Left renal pelvis (tissue), 4 donors: ENCODE results near the gene PSMA5. TPM values are rescaled to one million over a fixed set of nuclear protein-coding genes. Genes with fewer than 3 reads are reported as not detected.
"Not testable (repeated sequence)": the region's sequence is repeated elsewhere in the genome, so short reads cannot be mapped to it uniquely, and the experiment has no call there.

Experiments
- DNase-seq, 4 donors: peaks; one replicate each; pipeline ENCODE4 v3.0.0-alpha.2; 2013; ENCODE audit warnings: low read depth in 4 of 4, low spot score in 3 of 4
- polyA plus RNA-seq, 4 donors: library from polyadenylated mRNA; unstranded; fragments of 120-200 nt; gene quantifications; one replicate each; pipeline ENCODE4 v1.2.1, GENCODE V29; 2013; ENCODE audit not compliant: insufficient read length in 4 of 4

The PSMA5 gene
- 100 to 1,000 TPM in 2 of 4 donors, 10 to 100 TPM in 2; 70.2 to 119 (median 98.0) TPM for polyA plus RNA-seq

- peak; percentile 93 to 96 (median 94) for DNase-seq
Observed at GRCh38 chr1:109426281-109427170, at the start of gene PSMA5. Gene PSMA5, minus strand, starts transcription at chr1:109426448. Its CDS starts 118 bp downstream, at chr1:109426330.

DNA sequence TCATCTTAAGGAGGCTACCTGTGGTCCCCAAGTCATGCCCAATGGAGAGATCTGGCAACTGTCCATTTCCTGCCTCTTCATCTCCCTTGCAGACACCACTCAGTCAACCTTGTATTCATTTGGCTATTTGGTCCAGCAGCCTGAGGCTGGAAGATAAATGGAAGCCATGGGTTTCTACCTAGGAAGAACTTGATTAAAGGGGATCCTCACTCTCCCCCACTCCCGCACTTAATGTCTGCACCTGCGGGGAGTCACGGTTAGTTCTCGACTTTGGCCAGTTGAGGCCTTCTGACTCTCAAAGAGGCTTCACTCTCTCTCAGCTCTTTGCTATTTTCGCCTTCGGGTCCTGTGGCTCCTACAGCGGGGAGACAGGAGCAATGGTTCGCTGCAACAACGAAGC is 49.0 kb upstream of the PSMA5 start:
- no peak for DNase-seq

DNA sequence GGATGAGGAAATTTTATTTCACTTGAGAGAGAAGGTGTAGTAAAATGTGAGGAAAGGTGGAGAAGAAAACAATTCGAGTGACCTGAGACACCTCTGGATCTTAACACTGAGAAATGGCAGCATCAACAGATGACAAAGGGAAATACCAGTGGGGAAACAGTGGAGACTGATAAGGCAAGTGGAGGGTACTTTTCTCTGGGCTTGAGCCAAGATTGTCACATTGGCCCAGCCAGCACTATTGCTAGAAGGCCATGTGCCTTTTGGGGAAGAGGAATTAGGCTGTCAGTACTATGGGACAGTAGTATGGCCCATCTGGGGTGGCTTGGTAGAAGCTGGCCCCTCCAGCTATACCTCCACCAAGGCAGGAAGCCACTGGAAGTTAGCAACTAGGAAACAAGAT is 48.4 kb upstream of the PSMA5 start:
- no peak for DNase-seq

- DNase-seq = not testable (repeated sequence)
Observed at GRCh38 chr1:109473284-109474057, 47.2 kb upstream of the PSMA5 start.

DNA sequence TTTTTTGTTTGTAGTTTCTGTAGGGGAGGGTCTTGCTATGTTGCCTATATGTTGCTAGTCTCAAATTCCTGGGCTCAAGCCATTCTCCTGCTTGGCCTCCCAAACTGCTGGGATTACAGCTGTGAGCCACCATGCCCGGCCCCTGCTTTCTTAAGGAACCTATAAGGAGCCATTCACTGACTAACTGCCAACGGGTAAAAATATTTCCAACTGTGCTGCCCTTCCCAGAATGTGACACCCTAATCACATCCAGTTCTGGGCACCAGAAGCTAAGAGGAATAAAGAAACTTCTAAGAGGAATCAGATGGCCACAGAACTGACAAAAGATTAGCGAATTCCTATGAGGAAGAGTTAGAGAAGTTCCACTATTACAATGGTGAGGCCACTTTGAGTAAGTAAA is 46.5 kb upstream of the PSMA5 start:
- no peak for DNase-seq

- DNase-seq = no peak
Observed at GRCh38 chr1:109470245-109470644, 44.0 kb upstream of the PSMA5 start.

- no peak for DNase-seq
Observed at GRCh38 chr1:109468903-109469302, 42.7 kb upstream of the PSMA5 start.

DNA sequence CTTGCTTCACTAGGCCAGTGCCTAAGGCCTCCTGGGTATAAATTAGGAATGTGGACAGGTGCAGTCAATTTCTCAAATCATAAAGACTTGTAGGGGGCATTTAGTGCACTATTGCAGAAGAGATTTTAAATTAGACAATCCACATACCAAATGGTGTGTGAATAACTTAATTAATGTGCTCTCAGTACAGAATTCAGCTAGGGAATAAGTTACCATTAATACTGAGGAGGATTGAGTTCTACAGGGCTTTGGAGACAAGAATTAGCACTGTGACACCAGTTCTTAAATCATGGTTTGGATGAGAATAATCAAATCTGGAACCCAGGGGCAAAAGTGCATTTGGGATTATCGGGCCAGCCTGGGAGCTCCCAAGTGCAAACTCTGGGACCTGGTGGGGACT is 41.8 kb upstream of the PSMA5 start:
- no peak for DNase-seq

GRCh38 chr1:109467301-109467777 is 41.1 kb upstream of the PSMA5 start:
- no peak for DNase-seq

- no peak for DNase-seq
Observed at GRCh38 chr1:109466452-109467300, 40.4 kb upstream of the PSMA5 start, which contains the start of gene SYPL2. Gene SYPL2, plus strand, starts transcription at chr1:109466546. Its CDS starts 298 bp downstream, at chr1:109466844.

DNA sequence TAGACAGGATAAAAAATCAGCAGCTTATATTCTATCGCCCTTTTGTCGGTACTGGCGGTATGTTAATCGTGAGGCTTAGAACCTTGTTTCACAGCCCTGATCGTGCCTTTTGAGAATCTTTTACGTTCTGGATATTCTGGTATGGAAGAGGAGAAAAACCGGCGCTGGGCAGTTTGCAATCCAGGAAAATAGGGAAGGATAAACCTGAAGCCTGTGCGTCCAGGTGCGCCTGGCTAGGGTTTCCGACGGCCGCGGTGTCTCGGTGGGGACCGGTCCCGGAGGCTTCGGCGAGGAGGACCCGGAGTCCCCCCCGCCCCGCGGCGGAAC is 39.8 kb upstream of the PSMA5 start:
- DNase-seq = no peak

DNA sequence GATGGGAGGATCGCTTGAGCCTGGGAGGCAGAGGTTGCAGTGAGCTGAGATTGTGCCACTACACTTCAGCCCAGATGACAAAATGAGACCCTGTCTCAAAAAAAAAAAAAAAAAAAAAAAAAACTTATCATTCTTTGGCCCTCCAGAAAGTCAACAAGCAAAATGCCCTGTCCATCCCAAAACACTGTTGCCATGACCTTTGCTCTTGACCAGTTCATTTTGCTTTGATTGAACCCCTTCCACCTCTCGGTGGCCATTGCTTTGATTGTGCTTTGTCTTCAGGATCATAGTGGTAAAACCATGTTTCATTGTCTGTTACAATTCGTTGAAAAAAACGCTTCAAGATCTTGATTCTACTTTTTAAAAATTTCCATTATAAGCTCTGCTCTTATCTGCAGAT is 31.6 kb upstream of the PSMA5 start:
- DNase-seq = no peak

DNA sequence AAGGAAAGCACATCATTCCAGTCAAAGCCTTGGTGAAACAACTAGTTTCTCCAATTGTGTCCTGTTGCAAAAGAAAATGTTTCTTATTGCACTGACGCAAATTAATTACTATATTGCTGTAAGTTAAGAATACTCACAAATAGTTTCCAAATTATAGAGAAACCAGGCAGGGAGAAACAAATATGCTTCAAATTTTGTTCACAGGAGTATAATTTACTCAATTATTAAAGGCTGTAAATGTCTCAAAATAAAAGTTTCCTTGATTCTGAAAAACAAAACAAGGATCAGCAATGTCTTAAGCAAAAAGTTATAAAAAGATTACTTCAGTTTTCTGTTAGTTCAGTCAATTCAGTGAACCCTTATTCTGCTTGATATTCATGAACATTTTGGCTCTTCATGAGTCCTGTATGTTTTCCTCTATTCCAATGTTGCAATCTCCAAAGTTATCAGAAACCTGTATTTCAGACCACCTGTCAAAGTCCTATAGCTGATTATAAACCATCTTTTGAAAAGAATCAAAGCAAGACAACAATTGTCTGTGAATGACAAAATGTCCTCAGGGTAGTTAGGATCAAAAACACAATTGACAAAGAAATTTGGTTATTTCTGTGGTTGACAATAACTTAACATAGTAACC is 28.4 kb upstream of the PSMA5 start:
- no peak for DNase-seq

DNA sequence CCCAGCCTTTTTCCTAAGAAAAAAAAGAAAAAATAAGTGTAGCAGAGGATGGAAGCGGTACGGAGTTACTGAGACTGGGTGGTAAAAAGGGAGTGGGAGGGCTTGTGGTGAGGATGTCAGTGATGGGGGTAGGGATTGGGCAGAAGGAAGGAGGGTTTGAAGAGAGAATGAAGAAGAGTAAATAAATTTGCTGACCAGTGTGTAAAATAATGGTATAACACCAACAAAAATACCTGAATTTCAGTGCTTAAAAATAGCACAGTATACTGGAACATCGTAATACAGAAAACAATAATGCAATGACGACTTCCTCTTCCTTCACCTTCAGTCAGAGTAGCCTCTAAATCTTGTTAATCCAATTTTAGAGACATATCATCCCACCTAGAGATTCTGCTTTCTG is 21.3 kb upstream of the PSMA5 start:
- DNase-seq = no peak

DNA sequence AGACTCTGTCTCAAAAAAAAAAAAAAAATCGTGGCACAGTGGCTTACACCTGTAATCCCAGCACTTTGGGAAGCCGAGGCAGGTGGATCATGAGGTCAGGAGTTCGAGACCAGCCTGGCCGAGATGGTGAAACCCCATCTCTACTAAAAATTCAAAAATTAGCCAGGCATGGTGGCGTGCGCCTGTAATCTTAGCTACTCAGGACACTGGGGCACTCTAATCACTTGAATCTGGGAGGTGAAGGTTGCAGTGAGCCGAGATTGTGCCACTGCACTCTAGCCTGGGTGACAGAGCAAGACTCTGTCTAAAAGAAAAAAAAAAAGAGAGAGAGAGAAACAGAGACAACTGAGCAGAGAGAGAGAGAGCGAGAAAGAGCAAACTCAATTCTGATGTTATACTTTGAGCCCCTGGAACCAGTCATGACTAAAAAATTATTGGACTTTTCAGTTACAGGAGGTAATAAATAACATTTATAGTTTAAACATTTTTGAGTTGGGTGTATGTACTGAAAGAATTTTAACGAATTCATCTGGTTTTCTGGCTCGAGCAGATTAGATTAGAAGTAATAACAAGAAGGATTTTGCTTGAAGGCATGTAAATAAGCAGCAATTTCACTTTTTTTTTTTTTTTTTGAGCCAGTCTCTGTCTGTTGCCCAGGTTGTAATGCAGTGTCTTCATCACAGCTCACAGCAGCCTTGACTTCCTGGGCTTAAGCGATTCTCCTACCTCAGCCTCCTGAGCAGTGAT is 19.9 kb upstream of the PSMA5 start:
- not testable (repeated sequence) for DNase-seq

GRCh38 chr1:109444346-109444745 is 18.1 kb upstream of the PSMA5 start:
- no peak for DNase-seq

- no peak for DNase-seq
Observed at GRCh38 chr1:109443476-109443875, 17.2 kb upstream of the PSMA5 start.

GRCh38 chr1:109441069-109441468 is 14.8 kb upstream of the PSMA5 start:
- DNase-seq = no peak

- DNase-seq = no peak
Observed at GRCh38 chr1:109438798-109439297, 12.6 kb upstream of the PSMA5 start.
